Memory B cell (primary cell): ENCODE results near the gene MXRA7.
"Not testable (repeated sequence)": the region's sequence is repeated elsewhere in the genome, so short reads cannot be mapped to it uniquely, and the experiment has no call there.

Experiments used
- ATAC-seq: fragments of 150-1000 bp; cut with Tn5 transposase; 2 replicates; pipeline ENCODE4 v1.10.0; 2021; ENCODE audit warnings: low read depth, mild to moderate bottlenecking, moderate library complexity
- DNase-seq, 2 donors: peaks; one replicate each; pipeline ENCODE4 v3.0.0; 2022; ENCODE audit warnings: low spot score in 2 of 2
- H3K27ac Mint-ChIP-seq: one replicate; pipeline ENCODE4 v1.8.0; 2022; ENCODE audit warnings: mild to moderate bottlenecking, moderate library complexity, mixed read lengths
- H3K27me3 Mint-ChIP-seq: one replicate; pipeline ENCODE4 v1.8.0; 2022; ENCODE audit warnings: mixed read lengths
- H3K36me3 Mint-ChIP-seq: one replicate; pipeline ENCODE4 v1.8.0; 2022; ENCODE audit warnings: mild to moderate bottlenecking, mixed read lengths
- H3K4me1 Mint-ChIP-seq: one replicate; pipeline ENCODE4 v1.8.0; 2022; ENCODE audit warnings: mixed read lengths
- H3K4me3 Mint-ChIP-seq: one replicate; pipeline ENCODE4 v1.8.0; 2022; ENCODE audit warnings: mild to moderate bottlenecking, moderate library complexity, mixed read lengths
- H3K9me3 Mint-ChIP-seq: one replicate; pipeline ENCODE4 v1.8.0; 2022; ENCODE audit warnings: mixed read lengths

MXRA7 gene

DNA sequence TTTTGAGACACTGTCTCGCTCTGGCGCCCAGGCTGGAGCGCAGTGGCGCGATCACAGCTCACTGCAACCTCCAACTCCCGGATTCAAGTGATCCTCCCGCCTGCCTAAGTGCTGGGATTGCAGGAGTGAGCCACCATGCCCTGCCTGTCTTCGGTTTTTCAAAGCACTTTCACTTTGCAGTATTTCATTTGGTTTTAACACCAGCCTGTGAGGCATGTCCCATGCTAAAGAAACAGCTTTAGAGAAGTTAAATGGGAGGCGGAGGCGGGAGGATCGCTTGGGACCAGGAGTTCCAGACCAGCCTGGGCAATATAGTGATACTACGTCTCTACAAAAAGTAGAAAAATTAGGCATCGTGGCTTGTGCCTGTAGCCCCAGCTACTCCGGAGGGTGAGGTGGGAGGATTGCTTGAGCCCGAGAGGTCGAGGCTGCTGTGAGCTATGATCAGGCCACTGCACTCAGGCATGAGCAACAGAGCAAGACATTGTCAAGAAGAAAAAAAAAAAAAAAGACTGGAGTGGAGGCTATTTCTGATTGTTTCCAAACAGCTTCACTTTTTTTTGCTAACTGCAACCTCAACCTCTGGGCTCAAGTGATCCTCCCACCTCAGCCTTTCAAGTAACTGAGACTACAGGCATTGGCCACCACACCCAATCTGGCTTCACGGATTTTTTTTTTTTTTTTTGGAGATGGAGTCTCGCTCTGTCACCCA, 17.1 kb upstream of the MXRA7 start:
- peaks cover 15% of the 10 kb centered on the region for H3K4me1 Mint-ChIP-seq
- peaks cover 2% of the 10 kb centered on the region for H3K36me3 Mint-ChIP-seq
- no peaks in the 10 kb centered on the region for H3K27me3 Mint-ChIP-seq
- peak; percentile 15 to 40 for DNase-seq
- no peaks in the 10 kb centered on the region for H3K9me3 Mint-ChIP-seq
- H3K4me3 Mint-ChIP-seq: peak overlapping the region; percentile 95
- peak overlapping the region; percentile 99 for H3K27ac Mint-ChIP-seq
- no peak for ATAC-seq

DNA sequence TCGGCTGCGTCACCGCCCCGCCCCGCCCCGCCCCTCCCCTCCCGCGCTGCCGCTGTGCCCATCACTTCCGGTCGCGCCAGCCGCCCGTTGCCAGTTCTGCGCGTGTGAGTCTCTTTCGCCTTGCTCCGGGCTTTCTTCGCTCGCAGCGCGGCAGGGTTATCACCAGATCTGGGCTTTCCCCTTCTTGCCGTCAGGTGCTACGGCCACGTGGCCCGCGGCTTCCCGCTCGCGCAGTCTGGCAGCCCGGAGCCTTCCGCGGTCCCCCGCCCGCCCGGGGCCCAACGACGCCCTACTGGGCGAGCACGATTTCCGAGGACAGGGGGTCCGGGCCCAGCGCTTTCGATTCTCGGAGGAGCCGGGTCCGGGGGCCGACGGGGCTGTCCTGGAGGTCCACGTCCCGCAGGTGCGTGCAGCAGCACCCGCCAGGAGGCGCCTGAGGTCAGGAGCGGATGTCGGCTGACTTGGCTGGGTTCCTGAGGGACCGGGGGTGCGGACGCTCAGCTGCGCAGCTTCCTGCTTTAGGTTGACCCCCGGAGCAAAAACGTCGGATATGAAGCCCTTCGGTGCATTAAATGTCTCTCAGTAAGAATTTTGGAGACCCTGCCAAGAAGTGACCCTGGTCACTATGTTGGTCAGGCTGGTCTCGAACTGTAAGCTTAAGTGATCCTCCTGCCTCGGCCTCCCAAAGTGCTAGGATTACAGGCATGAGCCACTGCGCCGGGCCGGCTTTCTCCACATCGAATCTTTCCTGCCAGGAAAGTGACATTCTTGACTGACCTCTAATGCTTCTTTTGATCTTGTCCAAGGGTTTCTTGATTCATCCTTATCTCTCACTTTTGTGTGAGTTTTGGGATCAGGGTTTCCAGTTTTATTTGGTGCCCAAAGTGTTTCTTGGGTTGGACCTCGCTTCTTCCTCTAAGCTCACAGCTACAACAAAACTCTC, 16.3 kb upstream of the MXRA7 start, which contains the start of gene METTL23:
METTL23 (plus strand) TSS at position 64 of the 943 bp plus-strand sequence. CDS start 2,872 bp downstream, outside the sequence.
- peak; percentile 76 for ATAC-seq
- H3K4me1 Mint-ChIP-seq: peaks cover 15% of the 10 kb centered on the region
- peaks cover 2% of the 10 kb centered on the region for H3K36me3 Mint-ChIP-seq

GRCh38 chr17:76726231-76726775, 15.5 kb upstream of the MXRA7 start, which contains the start of gene JMJD6:
Gene JMJD6, minus strand, starts transcription at chr17:76726606. Its CDS starts 131 bp downstream, at chr17:76726475.
- no peaks in the 10 kb centered on the region for H3K9me3 Mint-ChIP-seq
- DNase-seq: peak in 1 of 2 donors; percentile 80
- peaks cover 17% of the 10 kb centered on the region for H3K4me1 Mint-ChIP-seq
- H3K4me3 Mint-ChIP-seq: peak within 1 kb of the TSS; percentile 95
- H3K27me3 Mint-ChIP-seq: no peaks in the 10 kb centered on the region
- ATAC-seq: no peak
- peaks cover 6% of the 10 kb centered on the region for H3K36me3 Mint-ChIP-seq
- peak within 1 kb of the TSS; percentile 99 for H3K27ac Mint-ChIP-seq

More for the DNA sequence above, 16.3 kb upstream of the MXRA7 start, which contains the start of gene METTL23:
- Mint-ChIP-seq H3K27ac (peak within 1 kb of the TSS; percentile 99), H3K4me3 (peak within 1 kb of the TSS; percentile 95), H3K9me3 (no peaks in the 10 kb centered on the region), H3K27me3 (no peaks in the 10 kb centered on the region)
- peak; percentile 88 to 94 for DNase-seq

DNA sequence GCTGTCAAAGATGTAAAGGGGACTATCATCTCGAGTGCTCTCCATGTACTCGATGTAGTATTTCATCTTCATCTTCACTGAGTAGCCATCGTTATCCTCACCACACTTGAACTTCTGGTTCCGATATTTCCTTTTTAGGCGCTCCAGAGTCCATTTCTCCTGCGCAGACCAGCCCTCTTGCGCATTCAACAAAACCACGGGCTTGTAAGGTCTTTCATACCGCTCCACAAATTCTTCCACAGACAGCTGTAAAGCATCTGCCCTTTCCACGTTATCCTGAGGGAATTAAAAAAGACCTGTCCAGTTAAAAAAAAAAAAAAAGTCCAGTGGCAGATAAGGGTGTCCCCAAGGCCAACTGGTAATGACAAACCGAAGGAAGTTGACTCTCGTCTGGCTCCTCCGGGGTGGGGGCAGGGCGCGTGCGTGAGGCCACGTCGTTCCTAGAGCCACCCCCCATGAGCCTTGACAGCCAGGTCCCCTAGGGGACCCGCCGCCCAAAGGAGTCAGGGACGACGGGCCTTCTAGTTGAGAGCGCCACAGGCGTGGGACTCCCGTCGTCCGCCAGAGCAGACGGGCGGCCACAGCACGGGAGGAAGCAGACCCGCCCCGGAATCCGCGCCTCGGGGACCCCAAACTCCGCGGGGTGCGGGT, 14.9 kb upstream of the MXRA7 start:
- peak overlapping the region; percentile 95 for H3K4me3 Mint-ChIP-seq
- H3K4me1 Mint-ChIP-seq: peaks cover 17% of the 10 kb centered on the region
- ATAC-seq (peak; percentile 10), DNase-seq (peak; percentile 47 to 69)
- no peaks in the 10 kb centered on the region for H3K27me3 Mint-ChIP-seq
- no peaks in the 10 kb centered on the region for H3K9me3 Mint-ChIP-seq
- peaks cover 6% of the 10 kb centered on the region for H3K36me3 Mint-ChIP-seq
- peak overlapping the region; percentile 99 for H3K27ac Mint-ChIP-seq

DNA sequence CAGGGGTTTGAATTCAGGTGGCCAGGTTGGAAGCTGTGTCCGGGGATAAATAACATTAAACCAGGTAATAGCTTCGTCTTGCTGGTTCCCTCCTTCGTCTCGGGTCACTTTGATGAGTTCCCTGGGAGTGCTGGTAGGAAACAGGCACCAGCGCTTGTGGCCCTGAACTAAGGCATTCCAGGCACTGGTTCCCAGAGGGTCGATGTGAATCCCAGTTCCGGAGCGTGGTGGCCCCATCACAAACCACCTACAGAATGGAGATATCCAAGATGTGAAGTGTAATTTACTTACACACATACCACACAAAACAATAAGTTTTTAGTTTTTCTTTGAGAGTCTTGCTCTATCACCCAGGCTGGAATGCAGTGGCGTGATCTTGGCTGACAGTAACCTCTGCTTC, 13.0 kb upstream of the MXRA7 start:
- no peak for DNase-seq
- Mint-ChIP-seq H3K4me3 (no peak overlapping the region), H3K36me3 (peaks cover 9% of the 10 kb centered on the region), H3K9me3 (no peaks in the 10 kb centered on the region), H3K27ac (no peak overlapping the region), H3K27me3 (no peaks in the 10 kb centered on the region), H3K4me1 (peaks cover 17% of the 10 kb centered on the region)
- no peak for ATAC-seq

GRCh38 chr17:76722977-76723376, 12.2 kb upstream of the MXRA7 start:
- Mint-ChIP-seq H3K36me3 (peaks cover 11% of the 10 kb centered on the region), H3K4me1 (peaks cover 17% of the 10 kb centered on the region)
- not testable (repeated sequence) for H3K9me3 Mint-ChIP-seq, H3K27ac Mint-ChIP-seq, H3K4me3 Mint-ChIP-seq, ATAC-seq, DNase-seq, H3K27me3 Mint-ChIP-seq

DNA sequence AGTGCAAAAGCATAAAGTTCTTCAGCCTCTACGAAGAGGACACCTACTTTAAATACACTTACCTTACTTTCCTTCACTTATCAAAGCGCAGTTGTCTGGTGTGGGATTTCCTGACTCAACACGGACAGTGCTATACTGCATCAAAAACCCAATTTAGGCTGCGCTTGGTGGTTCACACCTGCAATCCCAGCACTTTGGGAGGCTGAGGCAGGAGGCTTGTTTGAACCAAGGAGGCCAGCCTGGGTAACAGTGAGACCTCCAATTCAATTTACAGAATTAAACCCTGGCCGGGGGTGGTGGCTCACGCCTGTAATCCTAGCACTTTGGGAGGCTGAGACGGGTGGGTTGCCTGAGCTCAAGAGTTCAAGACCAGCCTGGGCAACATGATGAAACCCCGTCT, 11.5 kb upstream of the MXRA7 start:
- Mint-ChIP-seq H3K36me3 (peaks cover 11% of the 10 kb centered on the region), H3K27me3 (no peaks in the 10 kb centered on the region), H3K4me1 (peaks cover 11% of the 10 kb centered on the region)

DNA sequence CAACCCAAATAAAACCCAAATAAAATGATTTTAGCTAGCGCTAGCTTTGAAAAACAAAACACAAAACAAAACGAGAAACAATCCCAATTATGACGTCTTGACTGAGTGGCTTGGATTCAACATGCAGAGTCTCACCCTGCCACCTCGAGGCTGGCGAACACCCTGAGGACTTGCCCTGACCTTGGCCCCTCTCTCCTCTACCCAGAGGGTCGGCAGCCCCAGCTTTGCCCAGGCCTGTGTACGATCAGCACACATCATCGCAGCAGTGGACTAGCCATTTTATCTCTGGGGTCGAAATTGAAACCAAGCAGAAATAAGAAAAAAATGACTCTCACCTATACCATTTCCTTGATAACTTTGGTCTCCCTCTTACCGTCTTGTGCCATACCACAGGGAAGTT, 10.7 kb upstream of the MXRA7 start:
- H3K4me3 Mint-ChIP-seq: no peak overlapping the region
- H3K27me3 Mint-ChIP-seq: no peaks in the 10 kb centered on the region
- no peak overlapping the region for H3K27ac Mint-ChIP-seq
- peaks cover 11% of the 10 kb centered on the region for H3K36me3 Mint-ChIP-seq
- DNase-seq (no peak), ATAC-seq (no peak)
- H3K9me3 Mint-ChIP-seq: no peaks in the 10 kb centered on the region
- peaks cover 11% of the 10 kb centered on the region for H3K4me1 Mint-ChIP-seq

More for the DNA sequence above, 11.5 kb upstream of the MXRA7 start:
- DNase-seq (no peak), ATAC-seq (no peak)
- H3K9me3 Mint-ChIP-seq: no peaks in the 10 kb centered on the region
- no peak overlapping the region for H3K27ac Mint-ChIP-seq
- no peak overlapping the region for H3K4me3 Mint-ChIP-seq

DNA sequence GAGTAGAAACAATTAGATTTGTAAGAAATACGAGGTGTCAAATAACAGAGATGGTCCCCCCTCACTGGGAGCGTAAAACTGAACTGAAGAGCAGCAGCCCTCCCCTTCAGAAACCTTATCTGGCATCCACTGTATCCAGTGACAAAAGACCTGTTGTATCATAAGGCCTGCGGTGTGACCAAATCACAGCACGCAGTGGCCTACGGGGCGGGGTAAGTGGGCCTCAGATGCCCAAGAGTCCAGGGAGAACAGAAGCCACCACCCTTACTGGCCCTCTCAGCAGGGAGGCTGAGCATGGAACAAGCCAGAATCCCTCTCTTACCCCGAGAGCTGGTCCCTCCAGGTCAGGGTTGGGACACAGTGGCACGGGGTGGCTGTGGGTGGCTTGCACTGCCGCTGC, 10.2 kb upstream of the MXRA7 start:
- Mint-ChIP-seq H3K9me3 (no peaks in the 10 kb centered on the region), H3K4me3 (no peak overlapping the region), H3K36me3 (peaks cover 15% of the 10 kb centered on the region), H3K27me3 (no peaks in the 10 kb centered on the region), H3K27ac (no peak overlapping the region), H3K4me1 (peaks cover 16% of the 10 kb centered on the region)
- no peak for ATAC-seq
- no peak for DNase-seq

- DNase-seq (no peak), ATAC-seq (no peak)
- Mint-ChIP-seq H3K27ac (no peak overlapping the region), H3K4me1 (peaks cover 18% of the 10 kb centered on the region), H3K36me3 (peaks cover 15% of the 10 kb centered on the region), H3K9me3 (no peaks in the 10 kb centered on the region), H3K4me3 (no peak overlapping the region), H3K27me3 (no peaks in the 10 kb centered on the region)
Observed at GRCh38 chr17:76720211-76720610, 9.4 kb upstream of the MXRA7 start.

DNA sequence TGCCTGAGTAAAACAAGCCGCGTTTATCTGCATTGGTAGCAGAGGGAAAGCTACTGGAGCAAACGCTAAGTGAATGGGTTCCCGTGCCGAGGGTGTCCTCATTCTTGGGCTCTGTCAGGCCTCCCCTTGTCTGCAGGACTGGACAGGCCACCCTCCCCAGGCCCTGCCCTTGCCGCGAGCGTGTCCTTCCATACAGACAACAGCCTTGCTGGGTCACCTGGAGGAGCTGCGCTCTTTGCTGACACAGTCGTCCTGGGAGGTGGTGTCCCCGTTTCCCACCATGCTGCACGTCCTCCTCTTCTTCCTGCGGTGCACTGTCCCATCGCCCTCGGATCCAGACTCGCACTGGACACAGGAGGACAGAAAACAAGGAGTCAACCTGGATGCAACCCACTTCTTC, 7.8 kb upstream of the MXRA7 start:
- ATAC-seq (no peak), DNase-seq (no peak)
- H3K9me3 Mint-ChIP-seq: no peaks in the 10 kb centered on the region
- no peak overlapping the region for H3K27ac Mint-ChIP-seq
- no peak overlapping the region for H3K4me3 Mint-ChIP-seq
- H3K4me1 Mint-ChIP-seq: peaks cover 19% of the 10 kb centered on the region
- no peaks in the 10 kb centered on the region for H3K27me3 Mint-ChIP-seq
- peaks cover 21% of the 10 kb centered on the region for H3K36me3 Mint-ChIP-seq

DNA sequence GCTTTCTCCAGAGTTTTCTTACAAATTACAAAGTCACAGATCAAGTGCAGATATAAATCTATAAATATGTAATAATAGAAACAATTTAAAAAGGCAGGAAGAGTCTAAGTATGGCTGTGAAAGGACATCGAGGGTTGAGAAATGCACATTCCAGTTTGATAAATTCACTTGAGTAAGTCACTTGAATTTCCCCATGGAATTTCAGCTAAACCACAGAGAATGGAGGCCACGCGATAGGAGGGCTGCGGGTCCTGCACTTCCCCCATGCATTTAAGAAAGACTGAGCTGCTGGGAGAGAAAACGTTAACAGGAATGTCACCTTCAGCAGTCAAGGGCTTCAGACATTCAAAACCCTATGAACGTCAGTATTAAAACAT, 6.1 kb upstream of the MXRA7 start:
- no peak for DNase-seq
- ATAC-seq: no peak
- H3K4me1 Mint-ChIP-seq: peaks cover 19% of the 10 kb centered on the region
- peaks cover 21% of the 10 kb centered on the region for H3K36me3 Mint-ChIP-seq
- no peak overlapping the region for H3K4me3 Mint-ChIP-seq
- no peaks in the 10 kb centered on the region for H3K9me3 Mint-ChIP-seq
- H3K27me3 Mint-ChIP-seq: no peaks in the 10 kb centered on the region
- no peak overlapping the region for H3K27ac Mint-ChIP-seq

GRCh38 chr17:76716146-76716838, 5.5 kb upstream of the MXRA7 start:
- Mint-ChIP-seq H3K27ac (peak overlapping the region; percentile 81), H3K27me3 (no peaks in the 10 kb centered on the region), H3K36me3 (peaks cover 17% of the 10 kb centered on the region), H3K4me1 (peaks cover 16% of the 10 kb centered on the region), H3K4me3 (no peak overlapping the region), H3K9me3 (no peaks in the 10 kb centered on the region)
- no peak for DNase-seq
- ATAC-seq: peak; percentile 41
